T-helper 2 cell (primary cell): ENCODE measurements around the gene CNTN4.
"Not testable (repeated sequence)": the region's sequence is repeated elsewhere in the genome, so short reads cannot be mapped to it uniquely, and the experiment has no call there.

ENCODE experiments used
- DNase-seq, 5 experiments: peaks; one replicate each; pipeline versions ENCODE4 v3.0.0 to v3.0.0-alpha.2; 2012 to 2022

The CNTN4 gene

DNA sequence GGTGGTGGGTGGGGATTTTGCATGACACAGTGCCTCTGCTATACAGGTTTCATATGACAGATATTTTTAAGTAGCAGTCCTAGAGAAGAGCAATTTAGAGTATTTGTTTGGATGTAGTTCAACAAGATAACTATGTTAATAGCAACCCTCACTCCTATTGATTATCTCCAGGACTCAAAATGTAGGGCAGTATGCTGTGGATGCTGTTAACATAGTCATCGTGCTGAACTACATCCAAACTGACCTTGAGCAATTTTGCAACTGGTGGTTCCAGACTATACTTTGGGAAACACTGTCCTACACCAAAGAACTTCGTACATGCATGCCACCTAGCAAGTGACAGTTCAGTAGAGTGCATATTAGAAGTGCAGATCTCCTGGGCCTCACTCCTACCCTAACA lies 893.9 kb downstream of the CNTN4 start:
- no peak for DNase-seq

DNA sequence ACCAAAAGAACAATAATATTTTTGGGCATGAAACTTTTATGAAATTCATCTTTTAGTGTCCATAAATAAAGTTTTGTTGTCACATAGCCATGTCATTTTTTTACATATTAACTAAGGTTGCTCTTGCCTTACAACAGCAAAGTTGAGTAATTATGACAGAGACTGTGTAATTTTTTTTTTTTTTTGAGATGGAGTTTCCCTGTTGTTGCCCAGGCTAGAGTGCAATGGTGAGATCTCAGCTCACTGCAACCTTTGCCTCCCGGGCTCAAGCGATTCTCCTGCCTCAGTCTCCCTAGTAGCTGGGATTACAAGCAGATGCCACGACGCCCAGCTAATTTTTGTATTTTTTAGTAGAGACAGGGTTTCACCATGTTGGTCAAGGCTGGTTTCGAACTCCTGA lies 894.5 kb downstream of the CNTN4 start:
- not testable (repeated sequence) for DNase-seq

DNA sequence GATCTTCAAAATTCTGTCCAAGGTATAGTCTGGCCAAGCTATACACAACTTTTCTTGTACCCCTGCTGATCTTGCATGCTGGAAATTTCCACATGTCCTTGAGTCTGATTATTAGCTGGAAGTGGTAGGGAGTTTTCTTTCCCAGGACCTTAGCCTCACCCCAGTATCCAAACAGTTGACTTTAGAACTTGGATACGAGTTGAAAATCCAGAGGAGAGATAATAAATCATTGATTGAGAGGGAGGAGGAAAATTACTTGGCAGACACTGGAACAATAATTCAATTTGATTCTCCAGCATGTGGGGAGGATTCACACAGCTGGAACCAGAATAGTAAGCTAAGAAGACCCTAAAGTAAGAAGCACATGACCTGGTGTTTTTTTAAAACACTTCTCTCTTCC lies 895.1 kb downstream of the CNTN4 start:
- DNase-seq: no peak

GRCh38 chr3:2995195-2995594 lies 896.5 kb downstream of the CNTN4 start:
- no peak for DNase-seq

GRCh38 chr3:3005146-3005744 lies 906.6 kb downstream of the CNTN4 start:
- DNase-seq: no peak

- DNase-seq: no peak
These were observed 914.8 kb downstream of the CNTN4 start for GRCh38 chr3:3013317-3014052.

DNA sequence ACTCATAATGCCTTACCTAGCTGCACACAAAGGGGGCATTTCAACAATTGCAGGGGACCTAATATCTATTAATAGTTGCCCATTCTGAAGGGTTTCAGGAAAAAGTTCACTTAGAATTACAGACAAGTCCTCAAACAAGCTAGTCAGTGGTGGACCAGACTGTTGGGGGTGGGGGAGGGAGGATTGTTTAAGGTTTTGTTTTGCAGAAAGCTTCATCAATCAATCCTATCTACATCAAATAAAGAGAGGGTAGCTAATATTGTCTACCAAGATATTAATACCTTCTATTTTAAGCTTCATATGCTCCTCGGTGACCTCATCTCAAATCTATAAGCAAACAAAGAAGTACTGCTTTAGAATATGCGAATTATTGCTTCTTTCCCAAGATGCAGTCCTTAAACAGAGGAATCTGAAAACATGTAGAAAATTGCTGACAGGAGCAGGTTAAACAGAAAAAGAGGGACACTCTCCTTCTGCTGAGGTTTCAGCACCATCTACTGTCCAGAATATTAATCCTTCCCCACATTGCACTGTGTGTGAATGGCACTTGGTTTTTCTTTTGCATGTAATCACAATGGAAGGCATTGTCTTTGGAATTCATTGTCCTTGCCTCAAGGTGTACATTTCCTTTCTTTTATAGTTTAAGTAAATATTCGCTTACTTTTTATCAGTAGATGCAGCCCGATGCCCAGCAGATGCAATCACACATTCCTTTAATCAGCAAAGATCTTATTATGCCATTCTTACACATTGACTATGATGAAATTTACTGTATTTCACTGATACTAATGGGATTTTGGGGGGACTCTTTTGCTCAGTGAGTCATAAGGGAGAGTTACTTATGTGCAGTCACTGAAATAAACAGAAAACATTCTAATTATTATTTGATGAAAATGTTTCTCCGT lies 916.8 kb downstream of the CNTN4 start:
- DNase-seq: no peak

- DNase-seq: no peak
These were observed 917.6 kb downstream of the CNTN4 start for GRCh38 chr3:3016226-3016625.

DNA sequence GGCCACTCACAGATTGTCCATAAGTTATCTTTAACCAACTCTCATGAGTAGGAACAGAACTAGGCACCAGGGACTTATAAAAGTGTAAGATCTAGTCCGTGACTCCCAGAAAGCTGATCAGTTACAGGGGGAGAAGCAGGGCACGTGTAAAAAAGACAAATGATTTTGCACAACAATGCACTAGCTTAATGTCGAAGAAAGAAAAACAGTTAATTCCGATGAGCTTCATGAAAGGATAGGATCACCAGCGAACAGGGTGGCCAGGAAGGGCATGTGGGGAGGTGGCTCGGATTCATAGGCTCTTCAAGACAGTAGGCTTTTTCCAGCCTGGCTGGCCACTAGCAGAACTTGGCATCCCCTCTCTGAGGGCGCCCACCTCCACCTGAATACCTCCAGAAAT lies 921.5 kb downstream of the CNTN4 start:
- no peak for DNase-seq

DNA sequence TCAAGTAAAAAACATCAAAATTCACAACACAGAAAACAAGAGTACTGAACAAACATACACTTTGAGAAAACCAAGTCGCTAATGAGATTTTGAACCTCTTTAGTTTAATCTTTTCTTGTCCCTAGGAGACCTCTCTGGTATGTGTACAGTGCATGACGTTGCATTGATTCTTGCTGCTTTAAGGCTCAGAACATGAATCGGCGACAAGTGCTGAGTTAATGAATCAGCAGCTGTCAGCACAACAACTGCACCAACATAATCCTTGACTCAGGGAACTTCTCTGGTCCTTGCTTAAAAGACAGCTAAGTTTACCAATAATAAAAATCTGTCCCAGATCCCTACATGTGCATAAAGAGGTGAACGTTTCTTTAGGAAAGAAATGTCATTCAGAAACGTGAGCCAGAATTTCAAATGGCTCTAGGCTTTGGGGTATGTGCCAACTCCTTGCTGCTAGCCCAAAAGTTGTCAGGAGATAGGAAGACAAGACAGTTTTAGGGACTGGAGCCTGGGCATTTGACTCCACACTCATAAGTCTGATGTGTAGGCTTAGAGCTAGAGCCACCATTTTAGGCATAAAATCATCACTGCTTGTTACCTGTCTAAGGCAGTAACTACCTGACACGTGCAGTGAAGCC lies 924.6 kb downstream of the CNTN4 start:
- no peak for DNase-seq

DNA sequence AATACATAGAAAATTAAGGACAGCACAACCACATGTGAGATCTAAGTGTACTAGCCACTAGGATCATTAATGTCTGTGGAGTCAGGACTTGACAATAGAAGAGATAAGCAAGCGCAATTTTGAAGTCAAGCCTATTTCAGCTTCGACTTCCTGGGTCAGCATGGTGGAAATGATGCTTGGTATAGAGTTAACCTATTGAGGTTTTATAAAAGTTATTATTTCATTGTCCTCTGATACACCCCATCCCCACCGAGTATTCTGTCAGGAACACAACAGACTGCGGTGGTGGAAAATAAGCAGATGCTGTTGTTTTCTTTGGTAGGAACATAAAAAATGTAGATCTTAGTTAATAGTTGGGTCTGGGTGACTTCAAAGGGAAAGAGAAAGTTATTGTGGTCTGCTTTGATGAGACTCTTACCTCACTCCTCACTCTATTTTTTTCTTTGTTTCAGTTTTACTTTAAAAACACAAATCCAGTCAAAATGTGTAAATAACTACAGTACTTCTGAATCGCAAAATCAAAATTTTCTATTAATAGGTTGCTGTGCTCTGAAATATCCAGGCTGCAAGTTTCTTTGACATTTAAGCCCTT lies 929.4 kb downstream of the CNTN4 start:
- DNase-seq: peak in 2 of 5 experiments; percentile 9 to 61

DNA sequence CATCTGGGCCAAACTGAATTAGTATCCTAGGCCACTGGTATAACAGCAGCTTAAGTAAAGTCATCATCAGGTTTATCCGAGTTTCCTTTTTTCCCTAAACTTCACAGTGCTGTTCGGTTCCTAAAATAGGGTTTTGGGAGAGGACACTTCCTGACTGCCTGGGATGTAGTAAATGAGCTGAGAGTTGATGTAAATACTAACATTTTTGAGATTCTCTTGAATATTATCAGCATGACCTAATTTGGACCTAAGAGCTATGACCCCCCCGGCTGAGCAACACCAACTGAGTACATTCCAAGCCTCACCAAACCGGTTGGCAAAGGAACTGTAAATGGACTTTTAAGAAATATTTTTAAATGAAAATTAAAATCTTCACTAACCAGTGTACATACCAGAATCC lies 932.7 kb downstream of the CNTN4 start:
- DNase-seq: no peak

- no peak for DNase-seq
These were observed 938.5 kb downstream of the CNTN4 start for GRCh38 chr3:3037156-3037555.

GRCh38 chr3:3038201-3038991 lies 939.7 kb downstream of the CNTN4 start:
- no peak for DNase-seq

GRCh38 chr3:3053974-3054373 lies 955.3 kb downstream of the CNTN4 start:
- peak in 1 of 5 experiments; percentile 36 for DNase-seq

GRCh38 chr3:3059645-3060044 lies 961.0 kb downstream of the CNTN4 start:
- DNase-seq: no peak

DNA sequence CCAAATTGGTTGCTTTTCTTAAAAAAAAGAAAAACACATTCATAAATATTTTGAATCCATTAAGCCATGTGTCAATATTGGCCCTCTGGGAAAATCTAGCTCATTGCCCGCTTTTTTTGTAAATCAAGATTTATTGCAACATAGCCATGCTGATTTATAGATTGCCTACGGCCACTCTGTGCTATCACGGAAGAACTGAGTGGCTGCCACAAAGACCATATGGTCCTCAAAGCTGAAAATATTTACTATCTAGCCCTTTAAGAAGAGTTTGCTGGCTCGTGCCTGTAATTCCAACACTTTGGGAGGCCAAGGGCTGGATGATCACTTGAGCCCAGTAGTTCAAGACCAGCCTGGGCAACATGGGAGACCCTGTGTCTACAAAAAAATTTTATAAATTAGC lies 965.6 kb downstream of the CNTN4 start:
- DNase-seq: no peak

- DNase-seq: no peak
These were observed 967.2 kb downstream of the CNTN4 start for GRCh38 chr3:3065876-3066275.

- DNase-seq: no peak
These were observed 967.7 kb downstream of the CNTN4 start for GRCh38 chr3:3066378-3066777.

DNA sequence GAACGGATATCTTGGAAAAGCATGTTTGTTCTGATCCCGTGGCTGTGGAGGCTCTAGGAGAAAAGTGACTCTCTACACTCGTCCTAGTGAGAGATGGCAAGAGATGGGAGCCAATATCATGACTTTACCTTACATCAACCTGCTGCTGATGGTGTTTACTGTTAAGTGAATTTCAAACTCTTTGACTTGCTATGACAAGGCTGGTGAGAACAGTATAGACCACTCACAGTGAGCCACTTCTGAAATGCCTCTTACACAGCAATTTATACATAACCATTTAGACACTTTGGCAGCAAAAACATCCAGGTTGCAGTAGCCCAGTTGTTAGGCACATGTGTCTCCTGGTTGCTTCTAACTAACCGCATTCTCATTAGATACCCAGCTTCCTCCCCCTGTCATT lies 968.2 kb downstream of the CNTN4 start:
- no peak for DNase-seq

DNA sequence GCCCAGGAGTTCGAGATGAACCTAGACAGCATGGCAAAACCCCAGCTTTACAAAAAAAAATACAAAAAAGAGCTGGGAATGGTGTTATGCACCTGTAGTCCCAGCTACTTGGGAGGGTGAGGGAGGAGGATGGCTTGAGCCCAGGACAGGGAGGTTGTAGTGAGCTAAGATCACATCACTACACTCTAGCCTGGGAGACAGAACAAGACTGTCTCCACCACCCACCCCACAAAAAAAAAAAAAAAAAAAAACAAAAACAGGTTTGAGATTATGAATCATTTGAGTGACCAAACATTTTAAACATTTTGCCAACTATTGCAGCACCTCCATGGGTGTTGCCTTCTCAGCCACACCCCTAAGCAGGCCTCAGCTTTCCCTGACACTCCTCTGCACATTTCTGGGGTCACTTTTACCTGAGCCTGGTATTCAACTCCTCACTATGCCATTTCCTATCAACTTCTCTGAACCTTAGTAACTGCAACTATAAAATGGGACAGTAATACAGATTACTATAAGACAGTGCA lies 969.8 kb downstream of the CNTN4 start:
- DNase-seq: no peak

DNA sequence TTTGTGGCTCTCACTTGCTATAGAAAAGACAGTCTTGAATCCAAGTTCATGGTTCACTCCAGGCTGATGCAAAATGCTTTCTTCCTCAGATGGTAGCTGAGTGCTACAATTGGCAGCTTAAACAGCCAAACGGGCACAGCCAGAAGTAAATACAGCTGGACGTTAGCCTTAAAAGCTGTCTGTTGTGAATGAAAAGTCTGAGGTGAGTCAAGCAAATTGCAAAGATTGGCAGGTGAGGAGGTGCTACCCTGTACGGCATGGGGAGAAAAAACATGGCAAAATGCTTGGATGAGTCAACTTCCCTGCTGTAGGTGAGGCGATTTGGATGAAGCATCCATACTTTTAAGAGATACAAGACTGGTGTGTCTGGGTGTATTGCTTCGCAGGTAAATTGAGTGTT lies 971.1 kb downstream of the CNTN4 start:
- no peak for DNase-seq
